Heart left ventricle (tissue), 16 donors: ENCODE measurements around the gene SETD2. TPM values are rescaled to one million over a fixed set of nuclear protein-coding genes. Genes with fewer than 3 reads are reported as not detected.

Experiments used
- ATAC-seq, 4 donors: fragments of 200-7000 bp; cut with Tn5 transposase; one replicate each; pipeline ENCODE4 v1.9.1; 2020 to 2022; ENCODE audit warnings: moderate library complexity in 4 of 4, mild to moderate bottlenecking in 3 of 4, moderate number of reproducible peaks in 1 of 4
- DNase-seq, 5 donors: peaks; one replicate each; pipeline ENCODE4 v3.0.0-alpha.2; 2020
- H3K27ac ChIP-seq, 12 donors: fragments of 200-600 bp; sonication (generic) in 4 of 12; one replicate each; pipeline versions ENCODE4 v1.5.0 to v1.8.0; 2016 to 2022; ENCODE audit warnings: mild to moderate bottlenecking in 2 of 12
- H3K27me3 ChIP-seq, 9 donors: fragments of 200-600 bp; sonication (generic) in 2 of 9; one replicate each; pipeline versions ENCODE4 v1.5.1 to v1.8.0; 2016 to 2022; ENCODE audit warnings: mild to moderate bottlenecking in 3 of 9
- H3K36me3 ChIP-seq, 9 donors: fragments of 200-600 bp; sonication (generic) in 2 of 9; one replicate each; pipeline versions ENCODE4 v1.5.0 to v1.8.0; 2018 to 2022; ENCODE audit warnings: mild to moderate bottlenecking in 2 of 9
- H3K4me1 ChIP-seq, 12 donors: fragments of 200-600 bp; sonication (generic) in 4 of 12; one replicate each; pipeline versions ENCODE4 v1.5.0 to v1.8.0; 2016 to 2022; ENCODE audit warnings: mild to moderate bottlenecking in 3 of 12
- H3K4me3 ChIP-seq, 12 donors: fragments of 200-600 bp; sonication (generic) in 4 of 12; one replicate each; pipeline versions ENCODE4 v1.5.0 to v1.8.0; 2017 to 2022; ENCODE audit warnings: mild to moderate bottlenecking in 9 of 12, moderate library complexity in 4 of 12
- H3K9me3 ChIP-seq, 12 donors: fragments of 200-600 bp; sonication (generic) in 4 of 12; one replicate each; pipeline versions ENCODE4 v1.5.0 to v1.8.0; 2016 to 2022; ENCODE audit warnings: mild to moderate bottlenecking in 1 of 12
- POLR2A ChIP-seq, 2 donors: fragments of 450-650 bp; IDR thresholded peaks; one replicate each; pipeline ENCODE4 v1.6.1; 2017; ENCODE audit warnings: antibody characterized with exemption in 2 of 2, mild to moderate bottlenecking in 2 of 2, moderate library complexity in 2 of 2
- WGBS, 4 donors: extraction: QIAGEN DNeasy Blood & Tissue Kit in 2 of 4; methylation state at CpG; one replicate each; pipeline versions ENCODE4 v1.1.5 to v1.1.7; 2013 to 2018; 5-methylcytosine and 5-hydroxymethylcytosine counted together
- intact Hi-C, 10 donors: fragments of 100-400 bp; cut with DNase I; formaldehyde crosslinking; loops; one replicate each; pipeline versions ENCODE4 v1.11.1 to v1.14.2; 2022
- polyA plus RNA-seq, 2 donors: library from polyadenylated mRNA; stranded (reverse); fragments of 200-250 nt; gene quantifications; one replicate each; pipeline ENCODE4 v1.2.3, GENCODE V29; 2013
- total RNA-seq, 9 donors: library from RNA; depleted of rRNA in 2 of 9; stranded (reverse); fragments of >200 nt in 2 of 9; fragmentation: NEBNext Ultra II Directional in 3 of 9; extraction: Animal tissue kit (Norgen Biotek cat#: 25700) in 3 of 9; gene quantifications; one replicate each; pipeline versions ENCODE4 v1.1.0 to v1.2.4, GENCODE V29; 2016 to 2023
- TF ChIP-seq, protein P1 (sequence below), 12 donors: fragments of 200-600 bp; sonication (generic) in 4 of 12; IDR thresholded peaks; one replicate each; pipeline versions ENCODE4 v1.5.0 to v1.8.0; 2018 to 2022; ENCODE audit warnings: antibody characterized with exemption in 12 of 12, mild to moderate bottlenecking in 5 of 12
- donor health status: ischemic (EF 13 %, LVEDD 7.1; RV severe dilation, severe dysfunction).
- donor health status: healthy with polysubstance abuse.
- donor health status: DM: no; HTN: yes; CAD: no.
- donor health status: DM: no; HTN: no; CAD: no.
- donor health status: ischemic (EF 25% LVEDD 6.9; RV normal size, moderate dysfunction).
- donor health status: ischemic (EF 25% LVEDD 5.7; RV mildly dilated, moderate dysfunction).
- donor health status: healthy.
- donor health status: DM: yes; HTN: yes; CAD: no.
- donor health status: ischemic (EF 35%, LVEDD 5.7; RV mildly dilated, moderate dysfunction).
- donor health status: nonischemic (EF 11% LVEDD 7.7; RV severe dilation, severe dysfunction).
- donor health status: DM: yes; HTN: yes; CAD: no.
- donor health status: PGD.
- donor health status: ischemic (EF 29% LVEDD 5.4; RV normal size, mild dysfunction).
- donor health status: nonischemic (EF 23%, LVEDD 6.1; RV moderate dilation, normal function).

Gene SETD2
- total and polyA plus RNA-seq, 11 donors, result 9.0 to 34.1 (median 29.9) TPM

DNA sequence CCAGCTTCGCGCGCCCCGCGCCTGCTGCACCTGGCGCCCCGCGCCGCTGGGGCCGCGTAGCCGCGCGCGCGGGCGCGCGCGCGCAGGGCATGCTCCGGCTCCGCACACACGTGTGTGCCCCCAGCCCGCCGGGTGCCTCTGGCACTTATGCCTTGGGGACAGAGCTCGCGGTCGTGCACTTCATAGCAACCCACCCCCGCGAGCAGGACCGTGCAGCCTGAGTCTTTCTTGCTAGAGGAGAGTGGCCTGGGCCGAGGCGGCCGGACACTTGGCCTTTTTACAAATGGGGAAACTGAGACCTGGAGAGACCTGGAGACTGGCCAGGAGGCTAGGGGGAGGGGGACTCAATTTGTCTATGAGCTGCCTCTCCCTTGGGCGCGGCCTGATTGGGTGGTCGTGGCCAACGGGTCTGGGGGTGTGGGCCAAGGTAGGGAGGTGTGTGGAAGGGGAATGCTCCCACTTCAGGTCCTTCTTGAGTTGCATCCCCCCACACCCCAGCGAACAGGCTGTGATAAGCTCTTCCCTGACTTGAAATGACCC lies 183.9 kb downstream of the SETD2 start:
- H3K36me3 ChIP-seq, result no peaks in the 10 kb centered on the region
- DNase-seq (peak in 2 of 5 donors; percentile 52 to 70), ATAC-seq (no peak)
- H3K4me1 ChIP-seq, result peaks cover 3 to 60% (median 30%) of the 10 kb centered on the region in 12 donors
- peak overlapping the region; percentile 31 to 88 (median 65) for H3K4me3 ChIP-seq
- no peaks in the 10 kb centered on the region for H3K9me3 ChIP-seq
- peak overlapping the region in 11 of 12 donors; percentile 70 to 95 (median 90) for H3K27ac ChIP-seq
- TF ChIP-seq, protein P1, sequence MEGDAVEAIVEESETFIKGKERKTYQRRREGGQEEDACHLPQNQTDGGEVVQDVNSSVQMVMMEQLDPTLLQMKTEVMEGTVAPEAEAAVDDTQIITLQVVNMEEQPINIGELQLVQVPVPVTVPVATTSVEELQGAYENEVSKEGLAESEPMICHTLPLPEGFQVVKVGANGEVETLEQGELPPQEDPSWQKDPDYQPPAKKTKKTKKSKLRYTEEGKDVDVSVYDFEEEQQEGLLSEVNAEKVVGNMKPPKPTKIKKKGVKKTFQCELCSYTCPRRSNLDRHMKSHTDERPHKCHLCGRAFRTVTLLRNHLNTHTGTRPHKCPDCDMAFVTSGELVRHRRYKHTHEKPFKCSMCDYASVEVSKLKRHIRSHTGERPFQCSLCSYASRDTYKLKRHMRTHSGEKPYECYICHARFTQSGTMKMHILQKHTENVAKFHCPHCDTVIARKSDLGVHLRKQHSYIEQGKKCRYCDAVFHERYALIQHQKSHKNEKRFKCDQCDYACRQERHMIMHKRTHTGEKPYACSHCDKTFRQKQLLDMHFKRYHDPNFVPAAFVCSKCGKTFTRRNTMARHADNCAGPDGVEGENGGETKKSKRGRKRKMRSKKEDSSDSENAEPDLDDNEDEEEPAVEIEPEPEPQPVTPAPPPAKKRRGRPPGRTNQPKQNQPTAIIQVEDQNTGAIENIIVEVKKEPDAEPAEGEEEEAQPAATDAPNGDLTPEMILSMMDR (IDR thresholded peaks at IDR 0.05), result no peak
- no peak for TF ChIP-seq POLR2A (IDR thresholded peaks at IDR 0.05)
- WGBS, 4 donors, result 2 to 8% (median 4%) methylated on average over 11 to 40 of the region's 40 CpGs
- no peaks in the 10 kb centered on the region for H3K27me3 ChIP-seq
- intact Hi-C loops, result loop anchor here in 6 of 10 donors (1.0 to 5.0 kb wide), 5 partner anchors 32 to 113 kb away; no protein-coding TSS in a partner anchor

DNA sequence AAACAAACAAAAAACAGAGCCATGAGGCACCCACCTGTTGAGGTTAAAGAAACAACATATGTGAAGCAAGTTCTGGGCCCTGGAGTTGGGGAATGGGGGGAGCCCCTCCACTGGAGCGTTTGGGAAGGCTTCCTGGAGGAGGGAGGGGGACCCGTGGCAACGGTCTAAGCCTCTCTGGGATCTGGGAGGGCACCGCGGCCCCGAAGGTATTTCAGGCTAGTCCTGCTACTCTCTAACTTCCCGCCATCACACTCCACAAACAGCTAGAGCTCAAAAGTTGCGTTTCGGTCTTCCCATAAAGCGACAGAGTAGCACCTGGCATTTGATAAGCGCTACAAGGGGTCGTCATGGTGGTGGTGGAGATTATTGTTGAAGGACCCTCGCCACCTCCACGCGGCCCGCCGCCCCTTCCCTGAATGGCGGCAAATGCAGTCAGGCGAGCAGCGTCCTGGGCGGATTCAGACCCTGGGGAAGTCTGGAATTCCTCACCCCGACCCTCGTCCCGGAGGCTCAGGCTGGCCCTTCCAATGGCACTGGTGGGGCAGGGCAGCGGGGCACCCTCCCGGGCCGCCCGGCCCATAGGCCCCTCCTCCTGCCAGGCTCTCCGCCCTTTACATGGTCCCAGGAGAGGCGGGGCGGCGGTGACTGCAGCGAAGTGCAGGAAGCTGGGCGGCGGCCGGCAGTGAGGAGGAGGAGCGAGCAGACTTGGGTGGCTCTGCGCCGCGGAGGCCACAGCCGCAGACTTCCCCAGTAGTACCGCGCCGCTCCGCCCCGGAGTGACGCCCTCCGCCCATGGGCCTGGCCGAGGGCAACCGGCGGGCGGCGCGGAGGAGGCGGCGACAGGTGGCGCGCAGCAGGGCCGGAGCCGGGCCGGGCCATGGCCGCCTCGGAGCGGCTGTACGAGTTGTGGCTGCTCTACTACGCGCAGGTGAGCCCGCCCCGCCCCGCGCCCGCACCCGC lies 184.6 kb downstream of the SETD2 start, which contains the start of gene NBEAL2:
NBEAL2 (plus strand) TSS at position 682 of the 960 bp plus-strand sequence; CDS start at position 878, 196 bp downstream.
- Histone ChIP-seq H3K4me3 (peak within 1 kb of the TSS; percentile 31 to 88 (median 65)), H3K36me3 (peaks cover 0 to 4% (median 0%) of the 10 kb centered on the region in 9 donors), H3K27ac (peak within 1 kb of the TSS; percentile 60 to 95 (median 88)), H3K27me3 (no peaks in the 10 kb centered on the region), H3K9me3 (no peaks in the 10 kb centered on the region), H3K4me1 (peaks cover 4 to 68% (median 38%) of the 10 kb centered on the region in 12 donors)
- intact Hi-C loops, result loop anchor here in 6 of 10 donors (1.0 to 5.0 kb wide), 5 partner anchors 31 to 112 kb away; no protein-coding TSS in a partner anchor
- WGBS, 4 donors, result 0 to 3% (median 1%) methylated on average over 25 to 73 of the region's 73 CpGs
- TF ChIP-seq POLR2A (IDR thresholded peaks at IDR 0.05), result peak in 1 of 2 donors; percentile 92
- TF ChIP-seq, protein P1 (IDR thresholded peaks at IDR 0.05), result peak in 1 of 12 donors; percentile 7
- ATAC-seq, result peak; percentile 79 to 89 (median 84)
- DNase-seq, result peak; percentile 97 to 99 (median 98)

GRCh38 chr3:46978381-46978780 lies 185.5 kb downstream of the SETD2 start:
- peaks cover 4 to 77% (median 44%) of the 10 kb centered on the region in 12 donors for H3K4me1 ChIP-seq
- no peaks in the 10 kb centered on the region for H3K9me3 ChIP-seq
- DNase-seq (peak in 1 of 5 donors; percentile 33), ATAC-seq (no peak)
- H3K4me3 ChIP-seq, result peak overlapping the region in 3 of 12 donors; percentile 73 to 88 (median 83)
- TF ChIP-seq, protein P1 (IDR thresholded peaks at IDR 0.05), result no peak
- no peak for TF ChIP-seq POLR2A (IDR thresholded peaks at IDR 0.05)
- no peaks in the 10 kb centered on the region for H3K27me3 ChIP-seq
- peaks cover 0 to 4% (median 0%) of the 10 kb centered on the region in 9 donors for H3K36me3 ChIP-seq
- peak overlapping the region in 9 of 12 donors; percentile 76 to 95 (median 90) for H3K27ac ChIP-seq
- WGBS, 4 donors, result 91 to 94% (median 91%) methylated on average over 8 to 9 of the region's 9 CpGs
- intact Hi-C loops, result loop anchor here in 6 of 10 donors (2.0 to 5.0 kb wide), 4 partner anchors 46 to 111 kb away; no protein-coding TSS in a partner anchor
